ENCODE results near the gene CD151. TPM values are rescaled to one million over a fixed set of nuclear protein-coding genes. Genes with fewer than 3 reads are reported as not detected.

CD151 gene
- total RNA-seq, 2 experiments from 2014 or later: 20.2 to 20.8 TPM

- H3K36me3 Mint-ChIP-seq (ENCODE audit: low read depth): peaks cover 15% of the 10 kb centered on the region
- intact Hi-C loops (cut with DNase I, micrococcal nuclease): no loop called here
- CTCF ChIA-PET: no interaction called here
- Histone ChIP-seq H3K27ac (ENCODE audit: low read depth in 1 of 2, low read length in 2 of 2) (no peak overlapping the region), H3K27me3 (ENCODE audit: control insufficient read depth in 1 of 2, insufficient read depth in 2 of 2, low read length in 2 of 2) (no peaks in the 10 kb centered on the region), H3K36me3 (ENCODE audit: insufficient read depth, low read length) (peaks cover 10% of the 10 kb centered on the region), H3K9me3 (ENCODE audit: control insufficient read depth in 1 of 2, insufficient read depth in 1 of 2, low read length in 2 of 2) (no peaks in the 10 kb centered on the region), H3K4me1 (ENCODE audit: insufficient read depth, low read length) (no peaks in the 10 kb centered on the region), H3K4me3 (ENCODE audit: low read length) (no peak overlapping the region)
- no peaks in the 10 kb centered on the region for H3K9me3 Mint-ChIP-seq
- POLR2A ChIA-PET: no interaction called here
- DNase-seq (no peak), ATAC-seq (ENCODE audit: poor library complexity) (no peak)
- no peaks in the 10 kb centered on the region for H3K4me1 Mint-ChIP-seq (ENCODE audit: low read depth)
- H3K27me3 Mint-ChIP-seq: no peaks in the 10 kb centered on the region
- H3K27ac Mint-ChIP-seq: no peak overlapping the region
- H3K4me3 Mint-ChIP-seq: no peak overlapping the region
- TF ChIP-seq CTCF (IDR thresholded peaks at IDR 0.05): no peak
Observed at GRCh38 chr11:872799-873198, 40.0 kb downstream of the CD151 start.

GRCh38 chr11:873706-874105 is 41.0 kb downstream of the CD151 start:
- H3K4me3 Mint-ChIP-seq: no peak overlapping the region
- ATAC-seq (ENCODE audit: poor library complexity): no peak

GRCh38 chr11:875203-875602 is 42.5 kb downstream of the CD151 start:
- no peaks in the 10 kb centered on the region for H3K9me3 Mint-ChIP-seq

More at GRCh38 chr11:873706-874105, 41.0 kb downstream of the CD151 start:
- peaks cover 10% of the 10 kb centered on the region for H3K36me3 ChIP-seq (ENCODE audit: insufficient read depth, low read length)
- Mint-ChIP-seq H3K9me3 (no peaks in the 10 kb centered on the region), H3K27me3 (no peaks in the 10 kb centered on the region), H3K36me3 (ENCODE audit: low read depth) (peaks cover 15% of the 10 kb centered on the region), H3K4me1 (ENCODE audit: low read depth) (no peaks in the 10 kb centered on the region), H3K27ac (no peak overlapping the region)
- no peak overlapping the region for H3K4me3 ChIP-seq (ENCODE audit: low read length)
- no peaks in the 10 kb centered on the region for H3K27me3 ChIP-seq (ENCODE audit: control insufficient read depth in 1 of 2, insufficient read depth in 2 of 2, low read length in 2 of 2)
- H3K27ac ChIP-seq (ENCODE audit: low read depth in 1 of 2, low read length in 2 of 2): no peak overlapping the region
- intact Hi-C loops (cut with DNase I, micrococcal nuclease): no loop called here
- no peak for TF ChIP-seq CTCF (IDR thresholded peaks at IDR 0.05)
- no peaks in the 10 kb centered on the region for H3K4me1 ChIP-seq (ENCODE audit: insufficient read depth, low read length)
- DNase-seq: no peak
- ChIA-PET CTCF (no interaction called here), POLR2A (no interaction called here)
- H3K9me3 ChIP-seq (ENCODE audit: control insufficient read depth in 1 of 2, insufficient read depth in 1 of 2, low read length in 2 of 2): no peaks in the 10 kb centered on the region

More at GRCh38 chr11:875203-875602, 42.5 kb downstream of the CD151 start:
- no peak overlapping the region for H3K27ac ChIP-seq (ENCODE audit: low read depth in 1 of 2, low read length in 2 of 2)
- ChIA-PET POLR2A (no interaction called here), CTCF (no interaction called here)
- H3K4me3 Mint-ChIP-seq: no peak overlapping the region
- intact Hi-C loops (cut with DNase I, micrococcal nuclease): no loop called here
- no peaks in the 10 kb centered on the region for H3K4me1 Mint-ChIP-seq (ENCODE audit: low read depth)
- peaks cover 20% of the 10 kb centered on the region for H3K36me3 Mint-ChIP-seq (ENCODE audit: low read depth)
- no peaks in the 10 kb centered on the region for H3K9me3 ChIP-seq (ENCODE audit: control insufficient read depth in 1 of 2, insufficient read depth in 1 of 2, low read length in 2 of 2)
- TF ChIP-seq CTCF (IDR thresholded peaks at IDR 0.05): no peak
- ATAC-seq (ENCODE audit: poor library complexity) (no peak), DNase-seq (no peak)
- H3K4me3 ChIP-seq (ENCODE audit: low read length): no peak overlapping the region
- H3K27me3 Mint-ChIP-seq: no peaks in the 10 kb centered on the region
- H3K27ac Mint-ChIP-seq: no peak overlapping the region
- peaks cover 8% of the 10 kb centered on the region for H3K36me3 ChIP-seq (ENCODE audit: insufficient read depth, low read length)
- H3K27me3 ChIP-seq (ENCODE audit: control insufficient read depth in 1 of 2, insufficient read depth in 2 of 2, low read length in 2 of 2): no peaks in the 10 kb centered on the region
- no peaks in the 10 kb centered on the region for H3K4me1 ChIP-seq (ENCODE audit: insufficient read depth, low read length)

Data from CD4-positive, alpha-beta T cell (primary cell).